Peyer's patch (tissue), 4 donors: ENCODE measurements around the gene AARS2.

Experiments
- CTCF ChIP-seq, 6 experiments: fragments of 450-650 bp in 4 of 6; fragments of 200-600 bp in 2 of 6; sonication (generic) in 1 of 6; IDR thresholded peaks; one replicate each; pipeline ENCODE4 v1.5.1; 2017 to 2019; ENCODE audit warnings: antibody characterized with exemption in 6 of 6, mild to moderate bottlenecking in 3 of 6, moderate library complexity in 1 of 6
- POLR2A ChIP-seq, 2 donors: fragments of 450-650 bp; IDR thresholded peaks; one replicate each; pipeline ENCODE4 v1.5.1; 2017; ENCODE audit warnings: antibody characterized with exemption in 2 of 2, mild to moderate bottlenecking in 2 of 2, moderate library complexity in 2 of 2

- TF ChIP-seq CTCF (IDR thresholded peaks at IDR 0.05) = peak in 5 of 6 experiments; percentile 8 to 21 (median 10)
- TF ChIP-seq POLR2A (IDR thresholded peaks at IDR 0.05) = peak; percentile 71 to 73
Measured at GRCh38 chr6:44265007-44265721, 48.0 kb downstream of the AARS2 start, which contains the start of gene NFKBIE.
